Gastroesophageal sphincter (tissue), 3 donors: ENCODE results near the gene ENTHD1.

Experiments used
- CTCF ChIP-seq, 4 experiments: fragments of 200-600 bp in 2 of 4; fragments of 450-650 bp in 2 of 4; sonication (generic) in 1 of 4; IDR thresholded peaks; one replicate each; pipeline ENCODE4 v1.5.1; 2017 to 2019; ENCODE audit warnings: antibody characterized with exemption in 4 of 4, mild to moderate bottlenecking in 2 of 4, moderate library complexity in 2 of 4
- EP300 ChIP-seq: sonication (generic); formaldehyde crosslinking; IDR thresholded peaks from one replicate; pipeline ENCODE4 v1.6.1; 2017; ENCODE audit warnings: antibody characterized with exemption, mild to moderate bottlenecking
- POLR2A ChIP-seq, 2 donors: fragments of 450-650 bp; IDR thresholded peaks; one replicate each; pipeline ENCODE4 v1.6.1; 2017; ENCODE audit warnings: antibody characterized with exemption in 2 of 2, mild to moderate bottlenecking in 2 of 2, moderate library complexity in 1 of 2
- POLR2AphosphoS5 ChIP-seq: sonication (generic); formaldehyde crosslinking; IDR thresholded peaks from one replicate; pipeline ENCODE4 v1.6.1; 2017; ENCODE audit warnings: antibody characterized with exemption

DNA sequence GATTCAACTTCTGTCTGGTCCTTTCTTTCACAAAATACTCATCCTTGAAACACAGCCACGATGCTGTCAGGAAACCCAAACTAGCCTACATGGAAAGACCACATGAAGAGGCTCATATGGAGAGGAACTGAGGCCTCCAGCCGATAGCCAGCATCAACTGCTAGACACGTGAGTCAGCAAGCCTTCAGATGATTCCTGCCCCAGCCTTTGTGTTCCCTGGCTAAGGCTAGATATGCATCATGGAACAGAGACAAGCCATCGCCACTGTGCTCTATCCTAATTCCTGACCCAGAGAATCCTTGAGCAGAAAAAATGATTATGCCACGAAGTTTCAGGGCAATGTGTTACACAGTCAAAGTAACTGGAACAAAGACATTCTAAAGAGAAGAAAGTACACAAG lies 75.5 kb downstream of the ENTHD1 start:
- TF ChIP-seq POLR2AphosphoS5, result no peak
- TF ChIP-seq CTCF (IDR thresholded peaks at IDR 0.05), result no peak
- no peak for TF ChIP-seq POLR2A (IDR thresholded peaks at IDR 0.05)
- TF ChIP-seq EP300, result no peak
